ENCODE data around the gene ADCY4. TPM values are rescaled to one million over a fixed set of nuclear protein-coding genes. Genes with fewer than 3 reads are reported as not detected.

The ADCY4 gene
- not detected in 5 replicates for total RNA-seq (2022; extraction: Qiagen RNA extraction)

GRCh38 chr14:24334431-24335291, at the start of gene ADCY4:
Gene ADCY4 (minus strand): TSS chr14:24335071. CDS start chr14:24334652, 419 bp downstream.

GRCh38 chr14:24367514-24368211, 32.8 kb upstream of the ADCY4 start, which contains the start of gene NFATC4:
Gene NFATC4 (plus strand): TSS chr14:24368184. CDS start chr14:24368341, 157 bp downstream.

GRCh38 chr14:24339284-24340151, 4.6 kb upstream of the ADCY4 start, which contains the start of gene RIPK3:
Gene RIPK3 (minus strand): TSS chr14:24339991. CDS start chr14:24339826, 165 bp downstream.

GRCh38 chr14:24310646-24311604, 23.9 kb downstream of the ADCY4 start, which contains the start of gene LTB4R:
Gene LTB4R (plus strand): TSS chr14:24311502. CDS start chr14:24315652, 4,150 bp downstream.

GRCh38 chr14:24309538-24310264, 25.2 kb downstream of the ADCY4 start, which contains the start of gene LTB4R2:
Gene LTB4R2 (plus strand): TSS chr14:24310140. CDS start chr14:24310665, 525 bp downstream.

GRCh38 chr14:24307575-24308341, 27.1 kb downstream of the ADCY4 start, which contains the start of gene CIDEB:
Gene CIDEB (minus strand): TSS chr14:24307977. CDS start chr14:24307858, 119 bp downstream.

GRCh38 chr14:24299255-24300191, 35.3 kb downstream of the ADCY4 start, which contains the start of the genes DHRS1 and NOP9:
Gene DHRS1 (minus strand): TSS chr14:24299780. CDS start chr14:24299106, 674 bp downstream.
Gene NOP9 (plus strand): TSS chr14:24299850. CDS start chr14:24299955, 105 bp downstream.

GRCh38 chr14:24271134-24271833, 63.6 kb downstream of the ADCY4 start, which contains the start of gene RABGGTA:
Gene RABGGTA (minus strand): TSS chr14:24271597. CDS start chr14:24271115, 482 bp downstream.

Other genes starting within 250 kb of the ADCY4 start
- 15.0 to 21.2 TPM (median 19.3 TPM) in 5 replicates for gene PCK2, start 240.8 kb downstream of the ADCY4 start, total RNA-seq (2022; extraction: Qiagen RNA extraction)
- gene DCAF11, start 220.3 kb downstream of the ADCY4 start, total RNA-seq (2022; extraction: Qiagen RNA extraction): 20.8 to 22.4 TPM (median 21.9 TPM) in 5 replicates
- 0.56 to 1.1 TPM (median 0.84 TPM) in 5 replicates for gene NRL, start 220.1 kb downstream of the ADCY4 start, total RNA-seq (2022; extraction: Qiagen RNA extraction)
- 0.13 to 0.19 TPM in 2 of 5 replicates, not detected in the others for gene FITM1, start 204.4 kb downstream of the ADCY4 start, total RNA-seq (2022; extraction: Qiagen RNA extraction)
- 159 to 187 TPM (median 162 TPM) in 5 replicates for gene PSME1, start 198.9 kb downstream of the ADCY4 start, total RNA-seq (2022; extraction: Qiagen RNA extraction)
- 45.7 to 62.3 TPM (median 60.1 TPM) in 5 replicates for gene EMC9, start 193.5 kb downstream of the ADCY4 start, total RNA-seq (2022; extraction: Qiagen RNA extraction)
- gene PSME2, start 188.5 kb downstream of the ADCY4 start, total RNA-seq (2022; extraction: Qiagen RNA extraction): 151 to 185 TPM (median 159 TPM) in 5 replicates
- 19.9 to 35.1 TPM (median 34.3 TPM) in 5 replicates for gene RNF31, start 187.6 kb downstream of the ADCY4 start, total RNA-seq (2022; extraction: Qiagen RNA extraction)
- 16.8 to 21.0 TPM (median 17.7 TPM) in 5 replicates for gene IRF9, start 173.8 kb downstream of the ADCY4 start, total RNA-seq (2022; extraction: Qiagen RNA extraction)
- 3.3 to 6.5 TPM (median 5.3 TPM) in 5 replicates for gene REC8, start 163.0 kb downstream of the ADCY4 start, total RNA-seq (2022; extraction: Qiagen RNA extraction)
- 72.5 to 89.6 TPM (median 84.6 TPM) in 5 replicates for gene IPO4, start 146.3 kb downstream of the ADCY4 start, total RNA-seq (2022; extraction: Qiagen RNA extraction)
- gene TM9SF1, start 139.6 kb downstream of the ADCY4 start, total RNA-seq (2022; extraction: Qiagen RNA extraction): 58.4 to 64.8 TPM (median 63.8 TPM) in 5 replicates
- not detected in 5 replicates for gene TSSK4, start 129.4 kb downstream of the ADCY4 start, total RNA-seq (2022; extraction: Qiagen RNA extraction)
- gene CHMP4A, start 121.6 kb downstream of the ADCY4 start, total RNA-seq (2022; extraction: Qiagen RNA extraction): 75.9 to 98.1 TPM (median 81.6 TPM) in 5 replicates
- gene MDP1, start 119.0 kb downstream of the ADCY4 start, total RNA-seq (2022; extraction: Qiagen RNA extraction): 29.1 to 34.2 TPM (median 30.7 TPM) in 5 replicates
- 450 to 490 TPM (median 458 TPM) in 5 replicates for gene NEDD8, start 102.7 kb downstream of the ADCY4 start, total RNA-seq (2022; extraction: Qiagen RNA extraction)
- gene GMPR2, start 102.1 kb downstream of the ADCY4 start, total RNA-seq (2022; extraction: Qiagen RNA extraction): 54.1 to 66.3 TPM (median 57.2 TPM) in 5 replicates
- gene TINF2, start 92.4 kb downstream of the ADCY4 start, total RNA-seq (2022; extraction: Qiagen RNA extraction): 34.4 to 39.3 TPM (median 36.4 TPM) in 5 replicates
- gene TGM1, start 71.9 kb downstream of the ADCY4 start, total RNA-seq (2022; extraction: Qiagen RNA extraction): 0.89 to 1.9 TPM (median 1.4 TPM) in 5 replicates
- 15.5 to 19.8 TPM (median 17.5 TPM) in 5 replicates for gene RABGGTA, start 63.5 kb downstream of the ADCY4 start, total RNA-seq (2022; extraction: Qiagen RNA extraction)
- gene DHRS1, start 35.3 kb downstream of the ADCY4 start, total RNA-seq (2022; extraction: Qiagen RNA extraction): 10.4 to 14.5 TPM (median 11.6 TPM) in 5 replicates
- gene NOP9, start 35.2 kb downstream of the ADCY4 start, total RNA-seq (2022; extraction: Qiagen RNA extraction): 13.5 to 16.8 TPM (median 15.9 TPM) in 5 replicates
- gene CIDEB, start 27.1 kb downstream of the ADCY4 start, total RNA-seq (2022; extraction: Qiagen RNA extraction): 0.08 to 0.24 TPM (median 0.17 TPM) in 5 replicates
- gene LTB4R2, start 24.9 kb downstream of the ADCY4 start, total RNA-seq (2022; extraction: Qiagen RNA extraction): 2.1 to 5.7 TPM (median 4.5 TPM) in 5 replicates
- 4.4 to 7.8 TPM (median 5.9 TPM) in 5 replicates for gene LTB4R, start 23.6 kb downstream of the ADCY4 start, total RNA-seq (2022; extraction: Qiagen RNA extraction)
- not detected in 5 replicates for gene RIPK3, start 4.9 kb upstream of the ADCY4 start, total RNA-seq (2022; extraction: Qiagen RNA extraction)
- gene NFATC4, start 33.1 kb upstream of the ADCY4 start, total RNA-seq (2022; extraction: Qiagen RNA extraction): 0.16 to 0.42 TPM (median 0.18 TPM) in 5 replicates
- gene NYNRIN, start 63.9 kb upstream of the ADCY4 start, total RNA-seq (2022; extraction: Qiagen RNA extraction): 0.23 to 0.36 TPM (median 0.29 TPM) in 5 replicates
- 0.77 to 1.2 TPM (median 1.1 TPM) in 5 replicates for gene CBLN3, start 94.6 kb upstream of the ADCY4 start, total RNA-seq (2022; extraction: Qiagen RNA extraction)
- 21.5 to 27.2 TPM (median 26.8 TPM) in 5 replicates for gene KHNYN, start 94.9 kb upstream of the ADCY4 start, total RNA-seq (2022; extraction: Qiagen RNA extraction)
- gene SDR39U1, start 107.7 kb upstream of the ADCY4 start, total RNA-seq (2022; extraction: Qiagen RNA extraction): 42.7 to 53.0 TPM (median 45.8 TPM) in 5 replicates
- not detected in 5 replicates for gene CMA1, start 173.2 kb upstream of the ADCY4 start, total RNA-seq (2022; extraction: Qiagen RNA extraction)
- not detected in 5 replicates for gene CTSG, start 241.2 kb upstream of the ADCY4 start, total RNA-seq (2022; extraction: Qiagen RNA extraction)

Measured in A549 treated with Mapracorat at 1 μM for 4 hours (cell line).